Measurements from ENCODE around the gene BCKDHB.

- TF ChIP-seq POLR2AphosphoS5 (IDR thresholded peaks at IDR 0.05; ENCODE audit: insufficient read depth, low read depth, low read length) (no peak), EZH2 (IDR thresholded peaks at IDR 0.05; ENCODE audit: borderline replicate concordance, low read depth, low read length, severe bottlenecking) (no peak), POLR2A (IDR thresholded peaks at IDR 0.05; ENCODE audit: low read depth, low read length) (no peak), MYC (IDR thresholded peaks at IDR 0.05; ENCODE audit: low read depth, low read length) (no peak)
- TF ChIP-seq, protein P1, sequence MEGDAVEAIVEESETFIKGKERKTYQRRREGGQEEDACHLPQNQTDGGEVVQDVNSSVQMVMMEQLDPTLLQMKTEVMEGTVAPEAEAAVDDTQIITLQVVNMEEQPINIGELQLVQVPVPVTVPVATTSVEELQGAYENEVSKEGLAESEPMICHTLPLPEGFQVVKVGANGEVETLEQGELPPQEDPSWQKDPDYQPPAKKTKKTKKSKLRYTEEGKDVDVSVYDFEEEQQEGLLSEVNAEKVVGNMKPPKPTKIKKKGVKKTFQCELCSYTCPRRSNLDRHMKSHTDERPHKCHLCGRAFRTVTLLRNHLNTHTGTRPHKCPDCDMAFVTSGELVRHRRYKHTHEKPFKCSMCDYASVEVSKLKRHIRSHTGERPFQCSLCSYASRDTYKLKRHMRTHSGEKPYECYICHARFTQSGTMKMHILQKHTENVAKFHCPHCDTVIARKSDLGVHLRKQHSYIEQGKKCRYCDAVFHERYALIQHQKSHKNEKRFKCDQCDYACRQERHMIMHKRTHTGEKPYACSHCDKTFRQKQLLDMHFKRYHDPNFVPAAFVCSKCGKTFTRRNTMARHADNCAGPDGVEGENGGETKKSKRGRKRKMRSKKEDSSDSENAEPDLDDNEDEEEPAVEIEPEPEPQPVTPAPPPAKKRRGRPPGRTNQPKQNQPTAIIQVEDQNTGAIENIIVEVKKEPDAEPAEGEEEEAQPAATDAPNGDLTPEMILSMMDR (IDR thresholded peaks at IDR 0.05; ENCODE audit: extremely low read depth in 1 of 2, insufficient read depth in 1 of 2, low read depth in 1 of 2, low read length in 2 of 2): no peak
Observed at GRCh38 chr6:80259118-80259517, 152.6 kb downstream of the BCKDHB start.

All from endothelial cell of umbilical vein (primary cell).